Stimulated activated CD8-positive, alpha-beta memory T cell treated with anti-CD3 and anti-CD28 coated beads, Interleukin-12 subunit alpha, Interleukin-12 subunit beta, amount 100 ng/mL, for 24 hours (primary cell): Measurements from ENCODE around the gene IFNL3.
"Not testable (repeated sequence)": the region's sequence is repeated elsewhere in the genome, so short reads cannot be mapped to it uniquely, and the experiment has no call there.

Experiments
- DNase-seq: peaks from one replicate; pipeline ENCODE4 v3.0.0-alpha.2; 2020; ENCODE audit errors: extremely low read depth

Gene IFNL3

DNA sequence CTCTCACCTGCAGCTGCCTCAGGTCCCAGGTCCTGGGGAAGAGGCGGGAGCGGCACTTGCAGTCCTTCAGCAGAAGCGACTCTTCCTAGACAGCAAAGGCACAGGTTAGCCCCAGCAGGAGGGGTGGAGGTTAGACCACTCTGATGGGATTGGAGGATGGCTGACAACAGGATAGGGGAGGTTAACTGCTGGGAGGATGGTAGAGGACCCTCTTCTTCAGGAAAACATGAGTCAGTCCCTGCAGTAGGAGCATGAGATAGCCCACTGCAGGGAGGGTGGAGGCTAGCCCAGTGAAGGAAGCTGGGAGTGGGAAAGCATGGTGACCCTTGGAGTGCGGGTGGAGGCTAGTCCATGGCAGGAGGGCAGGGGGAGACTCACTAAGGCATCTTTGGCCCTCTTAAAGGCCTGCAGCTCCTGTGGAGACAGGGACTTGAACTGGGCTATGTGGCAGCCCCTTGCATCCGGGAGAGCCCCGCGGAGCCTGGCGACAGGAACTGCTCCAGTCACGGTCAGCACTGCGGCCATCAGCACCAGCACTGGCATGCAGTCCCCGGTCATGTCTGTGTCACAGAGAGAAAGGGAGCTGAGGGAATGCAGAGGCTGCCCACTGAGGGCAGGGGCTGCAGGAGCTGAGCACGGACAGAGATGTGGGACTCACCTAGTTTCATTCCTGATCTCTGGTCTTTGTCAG lies at the start of gene IFNL3:
TSS of gene IFNL3 (minus strand) at position 597 of the 691 bp plus-strand sequence. CDS start at position 558, 39 bp downstream.
- DNase-seq, result not testable (repeated sequence)

DNA sequence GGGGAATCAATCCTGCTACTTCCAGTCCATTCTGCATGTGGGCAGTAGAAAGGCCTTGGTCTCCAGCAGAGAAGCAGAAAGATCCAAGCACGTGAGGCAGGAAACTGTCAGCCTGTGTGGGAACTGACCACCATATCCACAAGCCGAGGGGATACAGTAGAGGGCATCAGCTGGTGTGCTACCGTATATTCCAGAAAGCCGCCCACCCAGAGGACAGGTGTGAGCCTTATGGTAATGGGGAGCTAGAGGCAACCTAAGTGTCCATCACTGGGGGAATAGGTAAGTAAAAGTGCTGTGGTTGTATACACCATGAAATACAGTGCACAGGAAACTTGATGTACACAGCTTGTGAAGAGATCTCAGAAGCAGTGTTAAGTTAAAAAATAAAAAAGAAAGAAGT lies 48.6 kb upstream of the IFNL3 start:
- DNase-seq, result no peak

DNA sequence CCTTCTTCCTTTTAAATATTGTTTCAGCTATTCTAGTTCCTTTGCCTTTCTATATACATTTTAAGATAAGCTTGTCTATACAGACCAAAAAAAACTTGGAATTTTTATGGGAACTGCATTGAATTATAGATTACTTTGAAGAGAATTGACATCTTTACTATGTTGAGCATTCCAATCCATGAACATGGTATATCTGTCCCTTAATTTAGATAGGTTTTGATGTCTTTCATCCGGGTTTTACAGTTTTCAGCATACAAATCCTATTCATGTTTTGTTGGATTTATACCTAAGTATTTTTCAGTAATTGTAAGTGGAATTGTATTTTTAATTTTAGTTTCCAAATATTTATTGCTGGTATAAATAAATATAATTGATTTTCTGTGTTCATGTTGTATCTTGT lies 39.2 kb upstream of the IFNL3 start:
- no peak for DNase-seq

DNA sequence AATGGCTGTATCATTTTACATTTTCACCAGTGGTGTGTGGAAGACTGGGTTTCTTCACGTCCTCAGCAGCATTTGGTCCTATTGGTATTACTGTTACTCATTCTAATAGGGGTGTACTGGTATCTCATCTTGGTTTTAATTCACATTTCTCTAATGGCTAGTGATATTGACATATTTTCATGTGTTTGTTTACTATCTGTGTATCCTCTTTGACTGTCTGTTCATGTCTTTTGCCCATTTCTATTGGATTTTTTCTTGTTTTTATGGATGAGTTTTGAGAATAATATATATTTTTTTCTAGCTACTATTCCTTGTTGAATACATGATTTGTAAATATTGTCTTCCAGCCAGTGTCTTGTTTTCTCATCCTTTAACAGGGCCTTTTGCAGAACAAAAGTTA lies 37.2 kb upstream of the IFNL3 start:
- no peak for DNase-seq

DNA sequence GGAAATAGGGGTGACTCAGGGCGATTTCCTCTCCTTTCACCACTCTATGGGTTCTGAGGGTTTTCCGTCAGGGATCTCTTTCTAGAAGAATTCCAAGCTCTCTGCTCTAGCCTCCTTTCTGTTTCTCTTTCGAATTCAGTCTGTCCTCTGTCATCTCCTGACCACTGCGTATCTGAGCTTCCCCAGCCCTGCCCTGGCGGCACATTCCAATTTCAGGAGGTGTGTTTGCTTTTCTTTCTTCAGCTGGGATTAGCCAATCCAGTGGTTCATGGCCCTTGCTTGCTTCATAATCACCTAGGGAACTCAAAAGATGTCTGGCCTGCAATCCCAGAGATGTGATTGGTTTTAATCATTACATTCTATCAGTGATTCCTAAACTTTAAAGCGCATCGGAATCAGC lies 32.8 kb upstream of the IFNL3 start:
- no peak for DNase-seq

DNA sequence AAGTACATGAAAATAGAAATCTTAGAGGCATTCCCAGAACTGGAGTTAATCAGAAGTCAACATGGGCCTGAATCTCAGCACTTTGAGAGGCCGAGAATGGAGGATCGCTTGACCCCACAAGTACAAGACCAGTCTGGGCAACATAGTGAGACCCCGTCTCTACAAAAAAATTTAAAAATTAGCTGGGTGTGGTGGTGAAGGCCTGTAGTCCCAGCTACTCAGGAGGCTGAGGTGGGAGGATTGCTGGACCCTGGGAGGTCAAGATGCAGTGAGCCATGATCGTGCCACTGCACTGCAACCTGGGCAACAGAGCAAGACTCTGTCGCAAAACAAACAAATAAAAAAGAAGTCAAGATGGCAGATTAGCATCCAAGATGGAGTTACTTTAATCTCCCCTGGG lies 31.9 kb upstream of the IFNL3 start:
- no peak for DNase-seq

DNA sequence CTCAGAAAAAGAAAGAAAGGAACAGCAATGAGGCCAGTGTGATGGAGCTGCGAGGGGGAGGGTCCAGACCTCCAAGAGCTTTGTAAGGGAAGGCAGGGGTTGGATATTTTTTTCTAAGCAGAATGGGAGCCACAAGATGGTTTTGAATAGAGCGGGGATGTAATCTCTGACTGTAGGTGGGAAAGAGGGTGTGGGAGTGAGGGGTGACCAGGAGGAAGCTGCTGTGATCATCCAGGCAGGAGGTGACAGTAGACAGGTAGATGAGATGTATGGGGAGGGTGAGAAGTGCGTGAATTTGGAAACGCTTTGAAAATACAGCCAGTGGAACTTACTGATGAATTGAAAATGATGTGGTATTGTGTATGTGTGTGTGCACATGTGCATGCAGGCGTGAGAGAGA lies 30.8 kb upstream of the IFNL3 start:
- no peak for DNase-seq

DNA sequence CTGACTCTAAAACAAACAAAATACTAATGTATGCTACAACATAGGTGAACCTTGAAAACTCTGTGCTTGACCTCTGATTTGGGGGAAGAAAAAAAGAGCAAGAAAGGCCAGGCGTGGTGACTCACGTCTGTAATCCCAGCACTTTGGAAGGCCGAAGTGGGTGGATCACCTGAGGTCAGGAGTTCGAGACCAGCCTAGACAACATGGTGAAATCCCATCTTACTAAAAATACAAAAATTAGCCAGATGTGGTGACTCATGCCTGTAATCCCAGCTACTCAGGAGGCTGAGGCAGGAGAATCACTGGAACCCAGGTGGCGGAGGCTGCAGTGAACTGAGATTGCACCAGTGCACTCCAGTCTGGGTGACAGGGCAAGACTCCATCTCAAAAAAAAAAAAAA lies 29.1 kb upstream of the IFNL3 start:
- DNase-seq, result not testable (repeated sequence)

DNA sequence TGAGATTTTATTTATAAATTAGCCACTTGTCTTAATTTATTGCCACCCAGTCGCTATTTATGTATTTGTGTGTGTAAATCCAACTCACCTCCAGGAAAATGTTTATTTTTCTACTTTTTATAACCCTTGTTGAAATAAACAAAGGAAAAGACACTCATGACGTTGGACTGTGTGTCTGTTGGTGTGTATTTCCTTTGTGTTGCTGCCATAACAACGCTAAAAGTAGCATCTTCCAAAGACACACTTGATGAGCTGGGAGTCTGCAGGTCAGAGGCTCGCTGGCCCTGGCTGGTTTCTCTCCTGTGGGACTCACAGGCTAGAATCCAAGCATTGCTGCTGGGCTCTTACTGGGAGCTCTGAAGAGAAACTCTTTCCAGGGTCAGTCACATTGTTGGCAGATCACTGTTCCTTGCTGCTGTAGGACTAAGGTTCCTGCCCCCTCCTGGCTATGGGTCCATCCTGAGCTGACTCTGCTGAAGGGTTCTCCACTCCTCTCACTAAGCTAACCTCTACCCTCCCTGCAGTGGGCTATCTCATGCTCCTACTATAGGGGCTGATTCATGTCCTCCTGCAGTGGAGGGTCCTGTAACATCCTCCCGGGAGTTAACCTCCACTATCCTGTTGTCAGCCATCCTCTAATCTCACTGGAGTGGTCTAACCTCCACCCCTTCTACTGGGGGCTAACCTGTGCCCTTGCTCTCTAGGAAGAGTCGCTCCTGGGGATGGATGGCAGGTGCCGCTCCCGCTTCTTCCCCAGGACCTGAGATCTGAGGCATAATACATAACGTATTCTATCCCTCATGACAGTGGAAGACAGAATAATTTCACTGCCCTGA lies 25.4 kb upstream of the IFNL3 start:
- DNase-seq, result no peak

DNA sequence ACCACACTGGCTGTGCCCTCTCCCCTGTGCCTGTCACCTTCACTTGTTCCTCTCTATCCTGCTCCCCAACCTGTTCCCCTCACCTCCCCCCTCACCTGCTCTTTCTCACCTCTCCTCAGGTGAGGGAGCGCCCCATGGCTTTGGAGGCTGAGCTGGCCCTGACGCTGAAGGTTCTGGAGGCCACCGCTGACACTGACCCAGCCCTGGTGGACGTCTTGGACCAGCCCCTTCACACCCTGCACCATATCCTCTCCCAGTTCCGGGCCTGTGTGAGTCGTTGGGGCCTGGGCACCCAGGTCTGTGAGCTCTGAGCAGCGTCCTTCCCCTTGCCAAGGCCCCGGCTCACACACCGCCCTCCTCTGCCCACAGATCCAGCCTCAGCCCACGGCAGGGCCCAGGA lies 24.6 kb upstream of the IFNL3 start:
- not testable (repeated sequence) for DNase-seq

DNA sequence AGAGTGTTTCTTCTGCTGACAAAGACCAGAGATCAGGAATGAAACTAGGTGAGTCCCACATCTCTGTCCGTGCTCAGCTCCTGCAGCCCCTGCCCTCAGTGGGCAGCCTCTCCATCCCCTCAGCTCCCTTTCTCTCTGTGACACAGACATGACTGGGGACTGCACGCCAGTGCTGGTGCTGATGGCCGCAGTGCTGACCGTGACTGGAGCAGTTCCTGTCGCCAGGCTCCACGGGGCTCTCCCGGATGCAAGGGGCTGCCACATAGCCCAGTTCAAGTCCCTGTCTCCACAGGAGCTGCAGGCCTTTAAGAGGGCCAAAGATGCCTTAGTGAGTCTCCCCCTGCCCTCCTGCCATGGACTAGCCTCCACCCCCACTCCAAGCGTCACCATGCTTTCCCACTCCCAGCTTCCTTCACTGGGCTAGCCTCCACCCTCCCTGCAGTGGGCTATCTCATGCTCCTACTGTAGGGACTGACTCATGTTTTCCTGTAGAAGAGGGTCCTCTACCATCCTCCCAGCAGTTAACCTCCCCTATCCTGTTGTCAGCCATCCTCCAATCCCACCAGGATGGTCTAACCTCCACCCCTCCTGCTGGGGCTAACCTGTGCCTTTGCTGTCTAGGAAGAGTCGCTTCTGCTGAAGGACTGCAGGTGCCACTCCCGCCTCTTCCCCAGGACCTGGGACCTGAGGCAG lies 23.9 kb upstream of the IFNL3 start:
- not testable (repeated sequence) for DNase-seq

DNA sequence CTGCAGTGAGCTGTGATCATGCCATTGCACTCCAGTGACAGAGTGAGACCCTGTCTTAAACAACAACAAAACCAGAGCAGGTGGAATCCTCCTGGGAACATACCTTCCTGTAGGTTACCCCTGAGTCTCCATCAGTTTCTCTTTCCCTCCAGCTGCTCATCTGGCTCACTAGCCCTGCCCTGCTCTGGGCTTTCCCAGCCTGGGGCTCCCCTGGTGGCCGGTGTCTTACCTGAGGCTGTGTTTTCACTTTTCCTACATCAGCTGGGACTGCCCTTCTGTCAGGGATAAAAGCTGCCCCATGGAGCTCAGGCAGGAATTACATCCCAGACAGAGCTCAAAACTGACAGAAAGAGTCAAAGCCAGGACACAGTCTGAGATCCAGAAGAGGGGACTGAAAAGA lies 23.3 kb upstream of the IFNL3 start, which contains the start of gene IFNL2:
TSS of gene IFNL2 (plus strand) at position 312 of the 400 bp plus-strand sequence. CDS start 173 bp downstream, outside the sequence.
- not testable (repeated sequence) for DNase-seq

DNA sequence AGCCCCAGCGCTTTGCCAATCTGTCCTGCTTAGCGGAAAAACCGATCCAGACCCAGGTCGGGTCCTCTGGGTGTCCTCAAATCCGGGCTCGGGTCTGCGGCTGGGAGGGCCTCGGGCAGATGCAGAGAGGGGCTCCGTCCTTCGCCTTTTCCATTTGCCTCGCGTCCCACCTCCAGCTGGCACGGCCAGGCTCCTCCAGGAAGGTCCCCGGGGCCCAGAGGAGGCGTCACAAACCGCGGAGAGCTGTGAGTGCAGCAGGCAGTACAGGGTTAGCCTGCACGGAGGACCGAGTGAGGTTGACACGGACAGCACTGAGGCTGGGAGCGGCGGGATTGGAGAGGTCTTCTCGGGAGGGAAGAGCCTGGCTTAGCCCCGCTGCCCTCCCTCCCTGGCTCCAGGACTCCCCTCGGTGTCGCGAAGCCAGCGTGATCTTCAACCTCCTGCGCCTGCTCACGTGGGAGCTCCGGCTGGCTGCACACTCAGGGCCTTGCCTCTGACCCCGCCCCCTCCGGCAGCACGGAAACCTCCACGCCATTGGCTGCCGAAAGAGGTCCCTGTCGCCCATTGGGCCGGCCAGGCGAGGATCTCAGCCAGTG lies 20.6 kb upstream of the IFNL3 start:
- DNase-seq, result no peak

DNA sequence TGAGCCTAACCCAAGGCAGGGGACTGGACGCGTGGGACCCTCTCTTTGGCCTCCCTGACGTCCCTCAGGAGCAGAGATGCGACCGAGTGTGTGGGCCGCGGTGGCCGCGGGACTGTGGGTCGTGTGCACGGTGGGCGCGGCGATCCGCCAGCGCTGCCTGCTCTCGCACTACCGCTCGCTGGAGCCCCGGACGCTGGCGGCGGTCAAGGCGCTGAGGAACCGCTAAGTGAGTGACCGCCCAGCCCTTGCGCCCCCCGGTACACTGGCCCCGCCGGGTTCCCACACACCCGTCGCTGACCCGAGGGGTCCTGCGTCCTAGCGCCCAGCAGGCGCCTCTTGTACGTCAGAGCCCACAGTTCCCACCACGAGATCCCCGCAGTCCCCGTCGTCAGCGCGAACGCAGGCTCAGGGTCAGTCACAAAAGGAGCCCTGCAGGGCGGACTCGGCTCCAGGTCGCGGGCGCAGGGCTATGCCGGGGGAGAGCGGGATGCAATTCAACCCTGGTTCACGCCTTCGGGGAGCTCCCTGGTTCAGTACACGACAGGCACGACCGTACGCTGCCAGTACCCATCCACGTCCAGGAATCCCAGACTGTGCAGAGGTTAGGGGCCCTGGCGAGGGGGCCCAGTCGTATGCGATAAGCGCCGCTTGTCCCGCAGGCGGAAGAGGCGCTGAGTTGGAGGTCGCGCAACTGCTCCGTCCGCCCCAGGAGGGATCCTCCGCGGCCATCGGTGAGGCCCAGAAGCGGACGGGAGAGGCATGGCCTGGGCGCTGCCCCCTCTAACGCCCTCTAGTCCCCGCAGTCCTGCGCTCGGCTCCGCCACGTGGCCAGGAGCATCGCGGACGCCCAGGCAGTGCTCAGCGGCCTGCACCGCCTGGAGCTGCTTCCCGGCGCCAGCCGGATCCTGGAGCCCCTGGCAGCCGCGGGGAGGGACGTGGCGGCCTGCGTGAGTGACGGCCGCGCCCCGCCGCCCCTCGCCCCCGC lies 19.8 kb upstream of the IFNL3 start:
- DNase-seq, result no peak

DNA sequence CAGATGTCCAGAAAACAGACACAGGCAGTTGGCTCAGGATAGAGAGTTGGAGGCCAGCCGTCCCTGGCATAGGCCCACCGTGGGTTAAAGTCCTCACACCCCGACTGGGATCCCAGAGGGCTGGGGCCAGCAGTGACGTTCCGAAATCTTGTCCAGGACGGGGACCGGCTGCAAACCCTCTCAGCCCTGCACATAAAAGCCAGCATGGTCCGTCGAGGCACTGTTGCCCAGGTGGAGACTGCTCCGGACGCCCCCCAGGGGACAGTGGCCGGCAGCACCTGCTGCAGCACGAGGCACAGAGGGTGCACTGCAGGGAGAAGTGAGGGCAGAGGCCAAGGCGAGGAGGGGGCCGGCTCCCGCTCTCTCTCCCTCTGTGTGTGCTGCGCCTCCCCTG lies 19.1 kb upstream of the IFNL3 start:
- no peak for DNase-seq

DNA sequence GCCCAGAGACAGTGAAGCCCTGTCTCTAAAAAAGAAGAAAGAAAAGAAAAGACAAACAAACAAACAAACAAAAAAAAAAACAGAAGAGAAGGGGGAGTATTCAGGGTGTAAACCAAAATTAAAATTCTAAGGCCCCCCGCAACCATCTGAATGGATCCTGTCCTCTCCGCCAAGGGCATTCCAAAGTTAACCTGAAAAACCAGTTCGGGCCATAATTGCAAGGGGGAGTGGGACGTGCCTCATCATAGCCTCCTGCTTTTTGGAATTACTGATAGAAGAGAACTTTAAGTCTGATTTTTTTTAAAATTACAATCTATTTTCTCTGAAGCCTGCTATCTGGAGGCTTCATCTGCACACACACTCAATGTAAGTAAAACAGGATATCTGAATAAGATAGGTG lies 17.7 kb upstream of the IFNL3 start:
- DNase-seq, result no peak

DNA sequence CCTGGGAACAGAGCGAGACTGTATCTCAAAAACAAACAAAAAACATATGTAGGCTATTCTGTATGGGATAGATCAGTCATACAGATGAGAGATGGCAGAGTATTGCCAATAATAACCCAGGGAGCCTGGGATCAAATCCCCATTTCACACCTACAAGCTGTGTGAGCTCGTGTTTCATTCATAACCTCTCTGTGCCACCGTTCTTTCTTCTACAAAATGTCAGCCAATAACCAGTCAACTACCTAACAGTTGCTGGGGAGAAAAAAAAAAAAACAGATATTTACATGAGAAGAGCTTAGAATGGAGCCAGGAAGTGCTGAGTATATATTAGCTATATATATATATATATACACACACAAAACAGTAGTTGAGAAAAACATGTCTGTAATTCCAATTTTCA lies 16.9 kb upstream of the IFNL3 start:
- DNase-seq, result no peak

DNA sequence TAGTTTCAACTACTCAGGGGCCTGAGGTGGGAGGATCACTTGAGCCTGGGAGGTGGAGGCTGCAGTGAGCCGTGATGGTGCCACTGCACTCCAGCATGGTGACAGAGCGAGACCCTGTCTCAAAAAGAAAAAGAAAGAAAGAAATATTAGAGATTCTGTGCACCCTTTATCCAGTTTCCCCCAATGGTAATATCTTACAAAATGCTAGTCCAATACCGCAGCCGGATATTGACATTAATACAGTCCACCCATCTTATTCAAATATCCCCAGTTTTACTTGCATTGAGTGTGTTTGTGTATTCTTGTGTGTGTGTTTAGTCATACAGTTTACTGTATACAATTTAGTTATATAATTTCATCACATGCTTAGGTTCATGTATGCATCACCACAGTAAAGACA lies 12.4 kb upstream of the IFNL3 start:
- DNase-seq, result no peak

DNA sequence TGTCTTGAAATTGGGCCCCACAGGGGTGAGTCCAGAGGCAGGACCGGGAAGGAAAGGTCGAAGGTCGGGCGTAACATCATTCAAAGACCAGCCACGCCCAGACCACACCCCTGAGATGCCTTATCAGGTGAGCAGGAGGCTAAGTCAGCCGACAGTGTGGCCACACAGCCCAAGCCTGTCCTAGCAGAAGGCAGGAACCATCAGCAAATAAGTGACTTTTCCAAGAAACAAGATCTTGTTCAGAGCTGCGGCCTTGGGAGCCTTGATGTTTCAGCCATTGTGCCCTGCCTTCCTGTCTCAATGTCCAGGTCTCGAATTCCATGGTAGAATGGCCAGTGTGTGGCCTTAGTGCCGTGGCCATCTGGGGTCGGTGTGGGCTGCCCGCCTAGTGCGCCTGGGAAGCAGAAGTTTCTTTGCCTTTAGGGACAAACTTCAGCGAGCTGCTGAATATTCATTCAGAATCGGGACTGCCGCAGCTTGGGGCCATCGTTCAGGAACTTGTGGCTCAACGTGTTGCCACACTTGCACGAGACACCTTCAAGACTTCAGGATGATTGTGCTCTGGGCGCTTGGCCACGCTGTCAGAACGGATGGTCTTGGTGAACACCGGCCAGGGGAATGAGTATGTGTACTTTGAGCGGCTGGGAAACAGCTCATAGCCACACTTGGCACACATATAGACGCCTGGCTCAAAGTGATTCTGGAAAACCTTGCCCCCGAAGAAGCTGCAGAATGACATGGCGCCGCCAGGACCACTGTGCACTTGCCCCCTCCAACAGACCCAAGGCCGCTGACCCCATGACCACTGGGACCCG lies 9.9 kb upstream of the IFNL3 start:
- no peak for DNase-seq
